HG03196 (cell line): ENCODE data around the gene XYLB.
"Not testable (repeated sequence)": the region's sequence is repeated elsewhere in the genome, so short reads cannot be mapped to it uniquely, and the experiment has no call there.

Experiments used
- ATAC-seq: cut with Tn5 transposase; IDR thresholded peaks from one replicate; pipeline ENCODE4 v1.9.1; 2021; ENCODE audit not compliant: unreplicated experiment

The XYLB gene

GRCh38 chr3:38386992-38387750 is 40.6 kb downstream of the XYLB start:
- no peak for ATAC-seq

GRCh38 chr3:38387862-38388261 is 41.3 kb downstream of the XYLB start:
- ATAC-seq = no peak

DNA sequence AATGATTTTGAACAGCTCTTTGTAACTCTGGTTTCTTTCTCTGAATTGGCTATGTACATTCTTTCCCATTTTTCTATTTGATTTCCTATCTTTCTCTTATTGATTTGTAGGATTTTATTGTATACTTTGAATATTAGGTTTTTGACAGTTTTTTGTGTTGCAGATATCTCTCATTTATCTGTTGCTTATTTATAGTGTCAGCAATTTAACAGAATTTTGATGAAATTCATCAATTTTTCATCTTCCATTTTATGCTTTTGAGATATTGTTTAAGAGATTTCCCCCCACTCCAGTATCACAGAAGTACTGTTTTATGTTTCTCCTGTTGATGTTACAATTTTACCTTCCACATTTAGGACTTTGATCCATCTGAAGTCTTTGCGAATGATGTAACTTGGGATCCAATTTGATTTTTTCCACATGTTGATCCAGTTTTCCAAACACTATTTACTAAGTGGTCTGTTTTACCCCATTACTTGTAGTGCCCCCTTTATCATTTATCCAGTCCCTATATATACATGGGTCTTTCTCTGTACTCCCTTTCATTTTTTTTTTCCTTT is 46.1 kb downstream of the XYLB start:
- ATAC-seq = no peak

DNA sequence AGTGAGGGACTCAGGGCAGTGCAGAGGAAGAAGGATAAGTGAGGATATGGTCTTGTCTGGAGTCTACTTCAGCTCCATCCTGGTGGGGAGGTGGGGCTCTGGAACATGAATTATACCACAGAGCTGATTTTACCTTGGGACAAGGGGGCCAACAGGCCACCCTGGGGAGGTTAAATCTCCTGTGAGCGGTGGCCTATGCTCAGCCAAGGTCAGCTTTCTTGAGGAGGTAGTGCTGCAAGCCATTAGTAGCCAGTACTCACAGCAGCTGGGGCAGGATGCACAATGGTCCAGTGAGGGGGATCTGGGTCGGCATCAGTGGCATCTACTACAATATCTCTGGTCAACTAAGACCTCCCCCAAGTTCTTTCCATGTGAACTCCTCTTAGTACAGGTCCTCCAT is 49.7 kb downstream of the XYLB start:
- ATAC-seq = no peak

DNA sequence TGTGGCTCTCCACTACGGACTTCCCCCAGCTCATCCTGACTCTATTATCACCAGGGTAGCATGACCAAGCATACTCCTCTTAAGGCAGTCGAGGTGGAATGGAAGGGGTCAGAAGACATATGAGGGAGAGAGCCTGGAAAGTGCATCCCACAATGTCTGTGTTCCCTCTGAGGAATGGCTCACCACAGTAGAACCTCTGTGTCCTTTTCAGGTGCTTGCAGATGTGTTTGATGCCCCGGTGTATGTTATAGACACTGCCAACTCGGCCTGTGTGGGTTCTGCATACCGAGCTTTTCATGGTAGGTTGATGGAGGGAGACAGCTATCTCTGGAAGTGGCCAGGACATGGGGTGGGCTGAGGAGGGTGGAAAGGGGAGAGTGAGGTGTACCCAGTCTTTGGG is 50.3 kb downstream of the XYLB start:
- no peak for ATAC-seq

- ATAC-seq = no peak
These were observed 50.7 kb downstream of the XYLB start for GRCh38 chr3:38397320-38397719.

- ATAC-seq = no peak
These were observed 54.8 kb downstream of the XYLB start for GRCh38 chr3:38401246-38401962.

GRCh38 chr3:38404286-38404685 is 57.7 kb downstream of the XYLB start:
- no peak for ATAC-seq

GRCh38 chr3:38411591-38411990 is 65.0 kb downstream of the XYLB start:
- ATAC-seq = no peak

GRCh38 chr3:38420758-38421157 is 74.2 kb downstream of the XYLB start:
- ATAC-seq = not testable (repeated sequence)

- no peak for ATAC-seq
These were observed 75.2 kb downstream of the XYLB start for GRCh38 chr3:38421679-38422336.

GRCh38 chr3:38426798-38427426 is 80.3 kb downstream of the XYLB start:
- not testable (repeated sequence) for ATAC-seq

DNA sequence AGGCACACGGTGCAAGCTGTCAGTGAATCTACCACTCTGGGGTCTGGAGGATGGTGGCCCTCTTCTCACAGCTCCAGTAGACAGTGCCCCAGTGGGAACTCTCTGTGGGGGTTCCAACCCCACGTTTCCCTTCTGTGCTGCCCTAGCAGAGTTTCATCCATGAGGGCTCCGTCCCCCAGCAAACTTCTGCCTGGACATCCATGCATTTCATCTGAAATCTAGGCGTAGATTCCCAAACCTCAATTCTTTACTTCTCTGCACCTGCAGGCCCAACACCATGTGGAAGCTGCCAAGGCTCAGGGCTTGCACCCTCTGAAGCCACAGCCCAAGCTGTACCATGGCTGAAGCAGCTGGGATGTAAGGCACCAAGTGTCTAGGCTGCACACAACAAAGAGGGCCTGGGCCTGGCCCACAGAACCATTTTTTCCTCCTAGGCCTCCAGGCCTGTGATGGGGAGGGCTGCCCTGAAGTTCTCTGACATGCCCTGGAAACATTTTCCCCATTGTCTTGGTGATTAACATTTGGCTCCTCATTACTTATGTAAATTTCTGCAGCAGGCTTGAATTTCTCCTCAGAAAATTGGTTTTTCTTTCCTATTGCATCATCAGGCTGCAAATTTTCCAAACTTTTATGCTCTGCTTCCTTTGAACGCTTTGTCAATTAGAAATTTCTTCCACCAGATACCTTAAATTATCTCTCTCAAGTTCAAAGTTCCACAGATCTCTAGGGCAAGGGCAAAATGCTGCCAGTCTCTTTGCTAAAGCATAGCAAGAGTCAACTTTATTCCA is 86.5 kb downstream of the XYLB start:
- ATAC-seq = not testable (repeated sequence)

GRCh38 chr3:38433661-38434060 is 87.1 kb downstream of the XYLB start:
- not testable (repeated sequence) for ATAC-seq

GRCh38 chr3:38438436-38439069 is 92.0 kb downstream of the XYLB start:
- not testable (repeated sequence) for ATAC-seq

- not testable (repeated sequence) for ATAC-seq
These were observed 96.6 kb downstream of the XYLB start for GRCh38 chr3:38443205-38443604.

DNA sequence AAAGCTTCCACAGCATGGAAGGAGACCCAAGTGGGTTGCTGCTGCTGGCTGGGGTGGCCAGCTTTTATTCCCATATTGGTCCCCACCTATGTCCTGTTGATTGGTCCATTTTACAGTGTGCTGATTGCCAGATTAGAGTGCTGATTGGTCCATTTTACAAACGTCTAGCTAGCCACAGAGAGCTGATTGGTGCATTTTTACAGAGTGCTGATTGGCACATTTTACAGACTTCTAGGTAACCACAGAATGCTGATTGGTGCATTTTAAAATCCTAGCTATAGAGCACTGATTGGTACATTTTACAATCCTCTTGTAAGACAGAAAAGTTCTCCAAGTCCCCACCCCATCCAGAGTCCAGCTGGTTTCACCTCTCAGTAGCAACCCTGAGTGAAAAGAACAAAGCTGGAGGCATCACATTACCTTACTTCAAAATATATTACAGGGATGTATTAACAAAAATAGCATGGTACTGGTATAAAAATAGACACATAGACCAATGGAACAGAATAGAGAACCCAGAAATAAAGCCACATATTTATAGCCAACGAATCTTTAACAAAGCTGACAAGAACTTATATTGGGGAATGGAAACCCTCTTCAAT is 99.6 kb downstream of the XYLB start:
- ATAC-seq = no peak

- ATAC-seq = no peak
These were observed 100.2 kb downstream of the XYLB start for GRCh38 chr3:38446812-38447211.

DNA sequence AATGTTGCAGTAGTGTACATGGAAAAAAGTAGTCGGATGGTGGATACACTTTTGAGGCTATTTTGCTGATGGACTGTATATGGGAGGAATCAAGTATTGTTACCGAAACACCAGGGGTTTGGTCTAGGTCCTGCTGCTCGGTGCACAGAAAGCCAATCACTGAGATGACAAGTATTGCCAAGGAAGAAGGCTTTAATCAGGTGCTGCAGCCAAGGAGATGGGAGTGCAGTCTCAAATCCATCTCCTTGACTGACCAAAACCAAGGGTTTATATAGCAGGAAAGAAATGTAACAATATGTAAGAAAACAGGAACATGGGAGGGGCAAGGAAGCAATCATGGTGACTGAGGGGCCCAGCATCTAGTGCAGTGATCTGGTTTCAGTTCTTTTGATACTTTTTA is 104.3 kb downstream of the XYLB start:
- ATAC-seq = no peak
